ENCODE measurements around the gene GCNT1. TPM values are rescaled to one million over a fixed set of nuclear protein-coding genes. Genes with fewer than 3 reads are reported as not detected.
"Not testable (repeated sequence)": the region's sequence is repeated elsewhere in the genome, so short reads cannot be mapped to it uniquely, and the experiment has no call there.

GCNT1 gene
- 6.9 TPM for total RNA-seq

DNA sequence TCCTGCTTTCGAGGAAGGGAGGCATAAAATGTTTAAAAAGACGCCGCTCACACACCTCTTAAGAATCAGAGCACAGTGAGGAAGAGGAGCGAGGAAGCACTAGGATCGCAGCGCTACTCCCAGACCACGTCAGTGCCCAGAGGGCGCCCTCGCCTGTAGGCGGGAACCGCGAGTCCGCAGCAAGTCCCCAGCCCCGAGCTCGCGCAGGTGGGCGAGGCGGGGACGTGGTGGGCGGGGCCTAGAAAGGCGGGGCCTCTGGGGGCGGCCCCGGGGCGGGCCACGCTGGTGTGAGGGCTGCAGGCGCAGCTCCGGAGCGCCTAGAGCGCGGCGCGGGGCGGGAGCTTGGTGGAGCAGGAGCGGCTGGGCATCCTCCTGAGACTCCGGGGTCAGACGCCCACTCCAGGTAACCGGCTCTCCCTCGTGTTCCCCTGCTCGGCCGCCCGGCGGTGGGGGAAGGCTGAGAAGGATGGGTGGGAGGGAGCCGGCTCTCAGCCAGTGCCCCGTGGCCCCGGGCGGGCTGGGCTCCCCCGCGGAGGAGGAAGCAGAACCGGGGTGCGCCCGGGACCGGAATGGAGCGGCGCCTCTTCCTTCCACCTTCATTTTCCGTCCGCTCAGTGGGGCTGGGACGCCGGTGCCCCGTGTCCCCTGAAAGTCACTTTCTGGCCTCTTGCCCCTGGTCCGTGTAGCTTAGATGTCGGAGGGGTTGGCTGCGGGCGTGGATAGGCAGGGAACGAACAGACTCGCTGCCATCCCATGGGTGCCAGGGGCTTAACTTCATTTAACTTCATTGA, at the start of gene GCNT1:
GCNT1 (plus strand) TSS at position 280 of the 791 bp plus-strand sequence. CDS start 43,200 bp downstream, outside the sequence.
- FAIRE-seq (no peak), DNase-seq (ENCODE audit: low spot score in 2 of 2) (peak; percentile 54 to 78)

GRCh38 chr9:76412638-76413037, 46.3 kb upstream of the GCNT1 start:
- FAIRE-seq (no peak), DNase-seq (ENCODE audit: low spot score in 2 of 2) (no peak)

GRCh38 chr9:76413658-76414057, 45.3 kb upstream of the GCNT1 start:
- FAIRE-seq (no peak), DNase-seq (ENCODE audit: low spot score in 2 of 2) (no peak)

- no peak for DNase-seq (ENCODE audit: low spot score in 2 of 2)
- FAIRE-seq = no peak
These were observed 44.3 kb upstream of the GCNT1 start for GRCh38 chr9:76414661-76415060.

- FAIRE-seq (no peak), DNase-seq (ENCODE audit: low spot score in 2 of 2) (no peak)
These were observed 43.8 kb upstream of the GCNT1 start for GRCh38 chr9:76415154-76415553.

DNA sequence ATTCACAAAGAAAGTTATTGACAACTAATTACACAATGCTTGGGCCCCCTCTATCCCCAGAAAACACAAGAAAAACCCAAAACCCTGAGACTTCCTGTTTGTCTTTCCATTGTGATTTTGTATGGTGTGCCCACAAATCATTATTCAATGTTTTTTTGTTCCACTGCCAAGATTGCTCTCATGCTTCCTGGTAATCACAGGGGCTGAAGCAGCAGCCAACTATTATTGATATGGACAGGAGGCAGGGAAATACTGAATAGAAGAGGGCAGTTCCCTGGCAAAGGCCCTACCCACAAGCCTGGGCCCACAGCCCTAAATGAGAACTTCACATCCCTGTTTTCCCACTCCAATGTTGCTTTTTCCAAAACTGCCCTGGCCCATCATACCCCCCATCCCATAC, 43.3 kb upstream of the GCNT1 start:
- no peak for FAIRE-seq
- no peak for DNase-seq (ENCODE audit: low spot score in 2 of 2)

GRCh38 chr9:76417394-76417793, 41.6 kb upstream of the GCNT1 start:
- DNase-seq (ENCODE audit: low spot score in 2 of 2) (no peak), FAIRE-seq (no peak)

DNA sequence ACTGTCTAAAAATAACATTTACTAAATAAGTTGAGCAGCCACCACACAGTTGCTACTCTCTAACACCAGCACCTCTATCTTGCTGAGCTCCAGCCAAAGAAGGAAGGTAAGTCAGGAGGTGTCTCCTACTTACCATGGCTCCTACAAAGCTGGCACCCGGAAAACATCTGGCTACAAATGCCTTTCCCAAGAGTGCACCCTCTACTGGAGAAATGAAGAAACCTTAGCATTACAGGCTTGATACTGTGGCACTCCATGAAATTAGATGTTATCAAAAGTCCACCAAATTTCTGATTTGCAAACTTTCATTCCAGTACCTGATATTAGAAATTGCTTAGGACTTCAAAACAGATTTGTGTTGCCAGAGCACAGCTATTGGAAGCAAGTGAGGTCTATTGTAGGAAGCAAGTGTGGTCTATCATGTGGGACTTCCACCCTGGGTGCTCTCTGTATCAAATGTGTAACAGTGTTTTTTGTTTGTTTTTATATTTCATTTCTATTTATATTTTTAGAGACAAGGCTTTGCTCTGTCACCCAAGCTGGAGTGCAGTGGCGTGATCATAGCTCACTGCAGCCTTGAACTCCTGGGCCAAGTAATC, 39.1 kb upstream of the GCNT1 start:
- DNase-seq (ENCODE audit: low spot score in 2 of 2) = peak in 1 of 2 donors; percentile 7
- no peak for FAIRE-seq

GRCh38 chr9:76423216-76424177, 35.5 kb upstream of the GCNT1 start:
- FAIRE-seq = no peak

GRCh38 chr9:76424491-76424890, 34.5 kb upstream of the GCNT1 start:
- DNase-seq (ENCODE audit: low spot score in 2 of 2) (no peak), FAIRE-seq (no peak)

More at GRCh38 chr9:76423216-76424177, 35.5 kb upstream of the GCNT1 start:
- no peak for DNase-seq (ENCODE audit: low spot score in 2 of 2)

GRCh38 chr9:76425677-76426453, 33.1 kb upstream of the GCNT1 start:
- no peak for FAIRE-seq
- no peak for DNase-seq (ENCODE audit: low spot score in 2 of 2)

GRCh38 chr9:76426807-76427419, 32.1 kb upstream of the GCNT1 start:
- FAIRE-seq = no peak

GRCh38 chr9:76431601-76432000, 27.4 kb upstream of the GCNT1 start:
- DNase-seq (ENCODE audit: low spot score in 2 of 2) (no peak), FAIRE-seq (no peak)

More at GRCh38 chr9:76426807-76427419, 32.1 kb upstream of the GCNT1 start:
- DNase-seq (ENCODE audit: low spot score in 2 of 2) = no peak

GRCh38 chr9:76433406-76433805, 25.6 kb upstream of the GCNT1 start:
- FAIRE-seq = no peak
- no peak for DNase-seq (ENCODE audit: low spot score in 2 of 2)

- no peak for FAIRE-seq
- no peak for DNase-seq (ENCODE audit: low spot score in 2 of 2)
These were observed 25.1 kb upstream of the GCNT1 start for GRCh38 chr9:76433836-76434235.

DNA sequence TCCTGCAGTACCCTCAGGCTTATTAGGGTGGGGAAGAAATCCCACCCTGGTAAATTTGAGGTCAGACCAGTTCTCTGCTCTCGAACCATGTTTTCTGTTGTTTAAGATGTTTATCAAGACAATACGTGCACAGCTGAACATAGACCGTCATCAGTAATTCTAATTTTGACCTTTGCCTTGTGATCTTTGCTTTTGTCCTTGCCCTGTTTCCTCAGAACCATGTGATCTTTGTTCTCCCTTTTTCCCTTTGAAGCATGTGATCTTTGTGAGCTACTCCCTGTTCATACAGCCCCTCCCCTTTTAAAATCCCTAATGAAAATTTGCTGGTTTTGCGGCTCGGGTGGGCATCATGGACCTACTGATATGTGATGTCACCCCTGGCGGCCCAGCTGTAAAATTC, 24.1 kb upstream of the GCNT1 start:
- not testable (repeated sequence) for DNase-seq (ENCODE audit: low spot score in 2 of 2); FAIRE-seq

DNA sequence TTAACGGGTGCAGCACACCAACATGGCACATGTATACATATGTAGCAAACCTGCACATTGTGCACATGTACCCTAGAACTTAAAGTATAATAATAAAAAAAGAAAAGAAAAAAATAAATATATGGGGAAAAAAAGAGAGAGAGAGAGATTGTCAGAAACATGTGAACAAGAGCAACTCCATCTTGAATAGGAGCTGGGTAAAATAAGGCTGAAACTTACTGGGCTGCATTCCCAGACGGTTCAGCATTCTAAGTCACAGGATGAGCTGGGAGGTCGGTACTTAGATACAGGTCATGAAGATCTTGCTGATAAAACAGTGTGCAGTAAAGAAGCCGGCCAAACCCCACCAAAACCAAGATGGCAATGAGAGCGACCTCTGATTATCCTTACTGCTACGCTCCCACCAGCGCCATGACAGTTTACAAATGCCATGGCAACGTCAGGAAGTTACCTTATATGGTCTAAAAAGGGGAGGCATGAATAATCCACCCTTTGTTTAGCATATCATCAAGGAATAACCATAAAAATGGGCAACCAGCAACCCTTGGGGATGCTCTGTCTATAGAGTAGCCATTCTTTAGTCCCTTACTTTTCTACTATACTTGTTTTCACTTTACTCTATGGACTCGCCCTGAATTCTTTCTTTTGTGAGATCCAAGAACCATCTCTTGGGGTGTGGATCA, 21.8 kb upstream of the GCNT1 start:
- DNase-seq (ENCODE audit: low spot score in 2 of 2); FAIRE-seq: not testable (repeated sequence)

DNA sequence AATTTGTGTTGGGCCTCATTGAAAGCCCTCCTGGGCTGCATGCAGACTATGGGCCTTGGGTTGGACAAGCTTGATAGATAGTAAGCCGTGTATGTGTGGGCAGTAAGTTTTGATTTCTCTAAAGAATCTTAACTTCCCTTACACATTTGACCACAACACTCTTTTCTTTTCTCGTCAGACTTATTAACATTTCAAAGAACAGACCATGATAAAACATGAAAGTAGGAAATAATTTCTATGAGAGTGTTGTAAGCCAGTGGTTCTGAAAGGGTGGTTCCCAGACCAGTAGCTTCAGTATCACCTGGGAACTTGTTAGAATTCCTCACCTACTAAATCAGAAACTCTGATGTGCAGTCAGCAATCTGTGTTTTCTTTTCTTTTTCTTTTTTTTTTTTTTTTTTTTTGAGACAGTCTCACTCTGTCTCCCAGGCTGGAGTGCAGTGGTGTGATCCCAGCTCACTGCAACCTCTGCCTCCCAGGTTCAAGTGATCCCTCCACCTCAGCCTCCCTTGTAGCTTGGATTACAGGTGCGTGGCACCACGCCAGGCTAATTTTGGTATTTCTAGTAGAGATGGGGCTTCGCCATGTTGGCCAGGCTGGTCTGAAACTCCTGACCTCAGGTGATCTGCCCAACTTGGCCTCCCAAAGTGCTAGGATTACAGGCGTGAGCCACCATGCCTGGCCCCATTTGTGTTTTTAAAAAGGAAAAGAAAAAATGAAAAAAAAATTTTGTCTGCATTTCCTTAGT, 20.0 kb upstream of the GCNT1 start:
- DNase-seq (ENCODE audit: low spot score in 2 of 2) (no peak), FAIRE-seq (no peak)
